ENCODE measurements around the gene EXOC3L4. TPM values are rescaled to one million over a fixed set of nuclear protein-coding genes. Genes with fewer than 3 reads are reported as not detected.

Gene EXOC3L4
- total and polyA plus RNA-seq, 9 of the 15 experiments (the other 6 are each of a cell fraction or from before 2014, with no cell fraction given), result 0.10 to 6.7 (median 0.98) TPM; not detected in 1

GRCh38 chr14:103121846-103122584 is 27.5 kb downstream of the EXOC3L4 start (continued):
- no peak for TF ChIP-seq HNRNPL (IDR thresholded peaks at IDR 0.05; ENCODE audit: low read depth, low read length)
- no peak for TF ChIP-seq HMG20A (CRISPR knock-in tag; conservative IDR thresholded peaks at IDR 0.05)
- TF ChIP-seq ZFPM2 (CRISPR knock-in tag; IDR thresholded peaks at IDR 0.05), result no peak
- no peak for TF ChIP-seq KLF10 (CRISPR knock-in tag; IDR thresholded peaks at IDR 0.05)
- TF ChIP-seq ATF7 (IDR thresholded peaks at IDR 0.05), result peak; percentile 43
- no peak for TF ChIP-seq SMARCA5 (IDR thresholded peaks at IDR 0.05)
- no peak for TF ChIP-seq TSHZ1 (CRISPR knock-in tag; IDR thresholded peaks at IDR 0.05)
- no peak for TF ChIP-seq NR2F6 (CRISPR knock-in tag; IDR thresholded peaks at IDR 0.05)
- TF ChIP-seq RBM15 (IDR thresholded peaks at IDR 0.05; ENCODE audit: insufficient read depth, low read length), result no peak
- no peak for TF ChIP-seq ZNF518B (CRISPR knock-in tag; IDR thresholded peaks at IDR 0.05)
- no peak for TF ChIP-seq E4F1 (CRISPR knock-in tag; IDR thresholded peaks at IDR 0.05; ENCODE audit: borderline replicate concordance)
- no peak for TF ChIP-seq ZFP36 (IDR thresholded peaks at IDR 0.05; ENCODE audit: low read depth, low read length, partially characterized antibody)
- no peak for TF ChIP-seq ID3 (CRISPR knock-in tag; IDR thresholded peaks at IDR 0.05)
- TF ChIP-seq ID3 (tag; IDR thresholded peaks at IDR 0.05), result no peak
- no peak for TF ChIP-seq SMAD2 (IDR thresholded peaks at IDR 0.05; ENCODE audit: low read depth, low read length)
- no peak for TF ChIP-seq NCOA4 (IDR thresholded peaks at IDR 0.05; ENCODE audit: partially characterized antibody)
- TF ChIP-seq CEBPB (tag; IDR thresholded peaks at IDR 0.05), result peak; percentile 62
- no peak for TF ChIP-seq SREBF1 (IDR thresholded peaks at IDR 0.05; ENCODE audit: borderline replicate concordance, low read depth, low read length)
- no peak for TF ChIP-seq TFAM (CRISPR knock-in tag; conservative IDR thresholded peaks at IDR 0.05)
- TF ChIP-seq SP1 (CRISPR knock-in tag; IDR thresholded peaks at IDR 0.05), result no peak
